ENCODE measurements around the gene ATRIP.

The ATRIP gene

DNA sequence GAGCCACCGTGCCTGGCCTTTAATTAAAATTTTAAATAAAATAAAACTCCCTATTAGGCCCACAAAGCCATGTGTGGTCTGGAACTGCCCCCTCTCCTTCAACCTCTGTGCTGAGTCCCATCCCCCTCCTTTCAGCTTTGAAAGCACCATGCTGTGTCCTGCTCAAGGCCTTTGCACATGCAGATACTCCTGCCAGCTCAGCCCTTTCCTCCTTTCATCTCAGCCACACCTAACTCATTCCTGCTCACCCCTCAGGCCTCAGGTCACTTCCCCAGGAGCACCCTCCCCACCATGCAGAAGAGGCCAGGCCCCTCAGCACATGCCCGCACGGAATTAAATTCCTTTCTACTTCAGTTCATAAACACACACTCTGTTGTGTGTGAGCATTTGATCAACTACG, 28.1 kb downstream of the ATRIP start:
- no peak overlapping the region for H2AFZ ChIP-seq (ENCODE audit: low read length)
- peaks cover 13% of the 10 kb centered on the region; the same call in 1 of the 2 replicates for H3F3A ChIP-seq (ENCODE audit: insufficient read depth, low read length)
- no peaks in the 10 kb centered on the region for H3K9me2 ChIP-seq (replicated peaks; ENCODE audit: insufficient read depth, low read length)
- no peak overlapping the region for H3K4me3 ChIP-seq (ENCODE audit: low read length)
- H3K27me3 ChIP-seq (replicated peaks; ENCODE audit: insufficient read depth, low read length): no peaks in the 10 kb centered on the region
- H3K9me3 ChIP-seq (replicated peaks; ENCODE audit: insufficient read depth, low read length): no peaks in the 10 kb centered on the region
- no peak for TF ChIP-seq EZH2phosphoT487 (IDR thresholded peaks at IDR 0.05; ENCODE audit: low read length)
- no peak for TF ChIP-seq EZH2 (optimal IDR thresholded peaks at IDR 0.05; ENCODE audit: low read depth, low read length)
- TF ChIP-seq, protein P1, sequence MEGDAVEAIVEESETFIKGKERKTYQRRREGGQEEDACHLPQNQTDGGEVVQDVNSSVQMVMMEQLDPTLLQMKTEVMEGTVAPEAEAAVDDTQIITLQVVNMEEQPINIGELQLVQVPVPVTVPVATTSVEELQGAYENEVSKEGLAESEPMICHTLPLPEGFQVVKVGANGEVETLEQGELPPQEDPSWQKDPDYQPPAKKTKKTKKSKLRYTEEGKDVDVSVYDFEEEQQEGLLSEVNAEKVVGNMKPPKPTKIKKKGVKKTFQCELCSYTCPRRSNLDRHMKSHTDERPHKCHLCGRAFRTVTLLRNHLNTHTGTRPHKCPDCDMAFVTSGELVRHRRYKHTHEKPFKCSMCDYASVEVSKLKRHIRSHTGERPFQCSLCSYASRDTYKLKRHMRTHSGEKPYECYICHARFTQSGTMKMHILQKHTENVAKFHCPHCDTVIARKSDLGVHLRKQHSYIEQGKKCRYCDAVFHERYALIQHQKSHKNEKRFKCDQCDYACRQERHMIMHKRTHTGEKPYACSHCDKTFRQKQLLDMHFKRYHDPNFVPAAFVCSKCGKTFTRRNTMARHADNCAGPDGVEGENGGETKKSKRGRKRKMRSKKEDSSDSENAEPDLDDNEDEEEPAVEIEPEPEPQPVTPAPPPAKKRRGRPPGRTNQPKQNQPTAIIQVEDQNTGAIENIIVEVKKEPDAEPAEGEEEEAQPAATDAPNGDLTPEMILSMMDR (IDR thresholded peaks at IDR 0.05; ENCODE audit: low read length): no peak
- peaks cover 27% of the 10 kb centered on the region for H3K79me2 ChIP-seq (ENCODE audit: low read length)
- H3K9ac ChIP-seq (ENCODE audit: low read length): no peak overlapping the region
- no peaks in the 10 kb centered on the region for H4K20me1 ChIP-seq (ENCODE audit: insufficient read depth, low read length)
- no peak for DNase-seq
- no peak overlapping the region for H3K27ac ChIP-seq (ENCODE audit: low read length)
- peaks cover 17% of the 10 kb centered on the region for H3K4me1 ChIP-seq (ENCODE audit: low read length)
- no peaks in the 10 kb centered on the region for H3K36me3 ChIP-seq (replicated peaks; ENCODE audit: insufficient read depth, low read length)
- no peak overlapping the region for H3K4me2 ChIP-seq (ENCODE audit: low read depth, low read length)

DNA sequence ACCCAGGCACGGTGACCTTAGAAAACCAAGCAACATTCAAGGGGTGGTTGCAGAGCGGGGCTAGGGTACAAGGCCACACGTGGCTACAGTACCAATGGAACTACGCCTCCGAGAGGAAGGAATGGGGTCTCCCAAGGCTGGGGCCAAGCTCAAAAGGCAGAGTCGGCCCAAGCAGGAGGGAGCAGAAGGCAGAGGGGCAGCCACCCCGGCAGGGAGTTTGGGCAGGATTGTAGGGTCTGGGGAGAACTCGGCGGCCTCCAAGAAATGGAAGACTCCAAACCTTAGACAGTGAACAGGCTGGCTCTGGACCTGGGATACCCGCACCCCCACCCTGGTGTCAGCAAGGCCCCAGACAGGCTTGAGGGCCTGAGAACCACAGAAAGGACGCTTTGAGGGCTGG, 28.7 kb downstream of the ATRIP start:
- Histone ChIP-seq H3K27ac (ENCODE audit: low read length) (no peak overlapping the region), H3K4me1 (ENCODE audit: low read length) (peaks cover 17% of the 10 kb centered on the region), H3K9ac (ENCODE audit: low read length) (no peak overlapping the region), H4K20me1 (ENCODE audit: insufficient read depth, low read length) (no peaks in the 10 kb centered on the region), H3K4me2 (ENCODE audit: low read depth, low read length) (no peak overlapping the region), H3K9me2 (replicated peaks; ENCODE audit: insufficient read depth, low read length) (no peaks in the 10 kb centered on the region), H2AFZ (ENCODE audit: low read length) (no peak overlapping the region), H3K36me3 (replicated peaks; ENCODE audit: insufficient read depth, low read length) (no peaks in the 10 kb centered on the region), H3K4me3 (ENCODE audit: low read length) (no peak overlapping the region), H3K27me3 (replicated peaks; ENCODE audit: insufficient read depth, low read length) (no peaks in the 10 kb centered on the region), H3K79me2 (ENCODE audit: low read length) (peaks cover 21% of the 10 kb centered on the region), H3F3A (ENCODE audit: insufficient read depth, low read length) (peaks cover 13% of the 10 kb centered on the region; the same call in 1 of the 2 replicates), H3K9me3 (replicated peaks; ENCODE audit: insufficient read depth, low read length) (no peaks in the 10 kb centered on the region)
- DNase-seq: no peak
- TF ChIP-seq EZH2phosphoT487 (IDR thresholded peaks at IDR 0.05; ENCODE audit: low read length): no peak
- TF ChIP-seq, protein P1 (IDR thresholded peaks at IDR 0.05; ENCODE audit: low read length): no peak
- no peak for TF ChIP-seq EZH2 (optimal IDR thresholded peaks at IDR 0.05; ENCODE audit: low read depth, low read length)

DNA sequence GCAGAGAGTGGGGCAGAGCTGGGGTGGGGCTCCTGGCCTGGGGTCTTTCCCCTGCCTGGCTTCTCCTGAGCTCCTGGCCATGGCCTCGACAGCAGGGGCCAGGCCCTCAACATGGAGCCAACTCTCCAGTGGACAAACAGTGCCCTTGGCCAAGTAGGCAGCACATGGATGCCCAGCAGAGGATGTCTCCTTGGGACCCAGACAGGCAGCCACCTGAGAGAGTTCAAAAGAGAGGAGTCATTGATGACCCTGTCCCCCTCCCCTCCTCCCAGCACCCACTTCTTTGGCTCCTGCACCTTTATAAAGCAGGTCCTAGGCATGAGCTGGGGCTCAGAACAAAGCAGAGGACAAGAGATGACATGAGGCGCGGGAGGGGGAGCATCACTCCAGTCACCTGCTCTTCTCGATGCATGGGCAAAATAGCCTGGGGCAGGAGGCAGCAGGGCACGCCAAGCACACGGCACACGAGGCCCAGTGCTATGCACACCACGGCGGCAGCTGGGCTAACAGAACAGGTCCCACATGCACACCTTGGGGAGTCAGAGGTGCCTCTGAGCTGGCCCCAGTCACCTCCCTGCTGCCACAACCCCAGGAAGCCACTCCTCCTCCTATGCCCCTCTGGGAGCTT, 30.0 kb downstream of the ATRIP start:
- H3K27ac ChIP-seq (ENCODE audit: low read length): no peak overlapping the region
- no peak overlapping the region for H2AFZ ChIP-seq (ENCODE audit: low read length)
- TF ChIP-seq EZH2 (optimal IDR thresholded peaks at IDR 0.05; ENCODE audit: low read depth, low read length) (no peak), EZH2phosphoT487 (IDR thresholded peaks at IDR 0.05; ENCODE audit: low read length) (no peak)
- TF ChIP-seq, protein P1 (IDR thresholded peaks at IDR 0.05; ENCODE audit: low read length): no peak

More for the DNA sequence above, 30.0 kb downstream of the ATRIP start:
- Histone ChIP-seq H4K20me1 (ENCODE audit: insufficient read depth, low read length) (no peaks in the 10 kb centered on the region), H3K9me3 (replicated peaks; ENCODE audit: insufficient read depth, low read length) (no peaks in the 10 kb centered on the region), H3F3A (ENCODE audit: insufficient read depth, low read length) (peaks cover 13% of the 10 kb centered on the region; the same call in 1 of the 2 replicates), H3K9ac (ENCODE audit: low read length) (no peak overlapping the region), H3K36me3 (replicated peaks; ENCODE audit: insufficient read depth, low read length) (no peaks in the 10 kb centered on the region), H3K4me3 (ENCODE audit: low read length) (no peak overlapping the region), H3K79me2 (ENCODE audit: low read length) (peaks cover 9% of the 10 kb centered on the region), H3K4me1 (ENCODE audit: low read length) (peaks cover 17% of the 10 kb centered on the region), H3K27me3 (replicated peaks; ENCODE audit: insufficient read depth, low read length) (no peaks in the 10 kb centered on the region), H3K4me2 (ENCODE audit: low read depth, low read length) (no peak overlapping the region), H3K9me2 (replicated peaks; ENCODE audit: insufficient read depth, low read length) (no peaks in the 10 kb centered on the region)
- no peak for DNase-seq

Measured in MM.1S (cell line).